ENCODE data around the gene MIS12. TPM values are rescaled to one million over a fixed set of nuclear protein-coding genes. Genes with fewer than 3 reads are reported as not detected.

Gene MIS12
- total RNA-seq, 1 experiment from 2014 or later: 14.7 TPM

DNA sequence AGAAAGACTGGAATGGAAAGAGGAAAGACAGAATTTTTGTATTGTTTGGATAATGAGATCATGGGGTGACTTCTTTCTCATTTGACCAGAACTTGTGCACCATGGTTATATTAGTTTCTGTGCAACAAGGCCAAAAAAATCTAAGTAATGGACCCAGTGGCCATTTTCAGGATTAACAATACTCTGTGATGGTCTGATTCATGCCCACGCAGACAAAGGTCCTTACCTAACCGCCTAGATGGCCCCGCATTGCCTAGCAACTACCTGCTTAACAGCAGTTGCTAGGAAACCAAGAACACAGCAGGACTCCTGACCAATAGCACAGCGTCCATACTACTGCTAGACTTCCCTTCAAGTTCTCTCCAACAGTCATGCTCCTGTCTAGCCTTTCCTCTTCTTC is 22.4 kb downstream of the MIS12 start:
- Histone ChIP-seq H3K4me2 (ENCODE audit: low read length) (no peak overlapping the region), H3K9me3 (ENCODE audit: control insufficient read depth in 1 of 2, insufficient read depth in 1 of 2, low read depth in 1 of 2, low read length in 2 of 2) (no peaks in the 10 kb centered on the region), H3K27me3 (ENCODE audit: insufficient read depth, low read length) (no peaks in the 10 kb centered on the region), H3K36me3 (ENCODE audit: control insufficient read depth in 1 of 2, insufficient read depth in 2 of 2, low read length in 2 of 2) (no peaks in the 10 kb centered on the region), H3K79me2 (ENCODE audit: insufficient read depth, low read length) (no peaks in the 10 kb centered on the region), H3K4me3 (replicated peaks in 1 of 2; ENCODE audit: low read depth in 1 of 2, low read length in 2 of 2) (no peak overlapping the region), H4K20me1 (ENCODE audit: insufficient read depth) (no peaks in the 10 kb centered on the region), H3K4me1 (ENCODE audit: control insufficient read depth in 1 of 2, insufficient read depth in 2 of 2, low read length in 2 of 2) (no peaks in the 10 kb centered on the region), H3K9ac (ENCODE audit: low read length) (no peak overlapping the region), H3K9me2 (ENCODE audit: insufficient read depth) (no peaks in the 10 kb centered on the region), H3K27ac (ENCODE audit: low read depth, low read length) (no peak overlapping the region), H2AFZ (ENCODE audit: low read depth, low read length, poor library complexity, severe bottlenecking) (no peak overlapping the region)
- DNase-seq (ENCODE audit: low read depth, low spot score) (no peak), ATAC-seq (no peak)
- RAD21 ChIA-PET (ENCODE audit: low non-redundant PET in 1 of 2, low total read pairs in 2 of 2, uncharacterized antibody in 2 of 2, unreplicated experiment in 2 of 2): no interaction called here
- no TSS peak for BruUV-seq (replicated peaks)
- CTCF ChIA-PET: no interaction called here
- TF ChIP-seq ZFX (IDR thresholded peaks at IDR 0.05): no peak
- no peak for TF ChIP-seq EZH2 (IDR thresholded peaks at IDR 0.05)
- no peak for TF ChIP-seq SRF (IDR thresholded peaks at IDR 0.05; ENCODE audit: low read depth)
- TF ChIP-seq, protein P1, sequence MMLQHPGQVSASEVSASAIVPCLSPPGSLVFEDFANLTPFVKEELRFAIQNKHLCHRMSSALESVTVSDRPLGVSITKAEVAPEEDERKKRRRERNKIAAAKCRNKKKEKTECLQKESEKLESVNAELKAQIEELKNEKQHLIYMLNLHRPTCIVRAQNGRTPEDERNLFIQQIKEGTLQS (IDR thresholded peaks at IDR 0.05): no peak
- TF ChIP-seq, protein P2, sequence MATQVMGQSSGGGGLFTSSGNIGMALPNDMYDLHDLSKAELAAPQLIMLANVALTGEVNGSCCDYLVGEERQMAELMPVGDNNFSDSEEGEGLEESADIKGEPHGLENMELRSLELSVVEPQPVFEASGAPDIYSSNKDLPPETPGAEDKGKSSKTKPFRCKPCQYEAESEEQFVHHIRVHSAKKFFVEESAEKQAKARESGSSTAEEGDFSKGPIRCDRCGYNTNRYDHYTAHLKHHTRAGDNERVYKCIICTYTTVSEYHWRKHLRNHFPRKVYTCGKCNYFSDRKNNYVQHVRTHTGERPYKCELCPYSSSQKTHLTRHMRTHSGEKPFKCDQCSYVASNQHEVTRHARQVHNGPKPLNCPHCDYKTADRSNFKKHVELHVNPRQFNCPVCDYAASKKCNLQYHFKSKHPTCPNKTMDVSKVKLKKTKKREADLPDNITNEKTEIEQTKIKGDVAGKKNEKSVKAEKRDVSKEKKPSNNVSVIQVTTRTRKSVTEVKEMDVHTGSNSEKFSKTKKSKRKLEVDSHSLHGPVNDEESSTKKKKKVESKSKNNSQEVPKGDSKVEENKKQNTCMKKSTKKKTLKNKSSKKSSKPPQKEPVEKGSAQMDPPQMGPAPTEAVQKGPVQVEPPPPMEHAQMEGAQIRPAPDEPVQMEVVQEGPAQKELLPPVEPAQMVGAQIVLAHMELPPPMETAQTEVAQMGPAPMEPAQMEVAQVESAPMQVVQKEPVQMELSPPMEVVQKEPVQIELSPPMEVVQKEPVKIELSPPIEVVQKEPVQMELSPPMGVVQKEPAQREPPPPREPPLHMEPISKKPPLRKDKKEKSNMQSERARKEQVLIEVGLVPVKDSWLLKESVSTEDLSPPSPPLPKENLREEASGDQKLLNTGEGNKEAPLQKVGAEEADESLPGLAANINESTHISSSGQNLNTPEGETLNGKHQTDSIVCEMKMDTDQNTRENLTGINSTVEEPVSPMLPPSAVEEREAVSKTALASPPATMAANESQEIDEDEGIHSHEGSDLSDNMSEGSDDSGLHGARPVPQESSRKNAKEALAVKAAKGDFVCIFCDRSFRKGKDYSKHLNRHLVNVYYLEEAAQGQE (IDR thresholded peaks at IDR 0.05; ENCODE audit: low read depth): no peak
- TF ChIP-seq, protein P3, sequence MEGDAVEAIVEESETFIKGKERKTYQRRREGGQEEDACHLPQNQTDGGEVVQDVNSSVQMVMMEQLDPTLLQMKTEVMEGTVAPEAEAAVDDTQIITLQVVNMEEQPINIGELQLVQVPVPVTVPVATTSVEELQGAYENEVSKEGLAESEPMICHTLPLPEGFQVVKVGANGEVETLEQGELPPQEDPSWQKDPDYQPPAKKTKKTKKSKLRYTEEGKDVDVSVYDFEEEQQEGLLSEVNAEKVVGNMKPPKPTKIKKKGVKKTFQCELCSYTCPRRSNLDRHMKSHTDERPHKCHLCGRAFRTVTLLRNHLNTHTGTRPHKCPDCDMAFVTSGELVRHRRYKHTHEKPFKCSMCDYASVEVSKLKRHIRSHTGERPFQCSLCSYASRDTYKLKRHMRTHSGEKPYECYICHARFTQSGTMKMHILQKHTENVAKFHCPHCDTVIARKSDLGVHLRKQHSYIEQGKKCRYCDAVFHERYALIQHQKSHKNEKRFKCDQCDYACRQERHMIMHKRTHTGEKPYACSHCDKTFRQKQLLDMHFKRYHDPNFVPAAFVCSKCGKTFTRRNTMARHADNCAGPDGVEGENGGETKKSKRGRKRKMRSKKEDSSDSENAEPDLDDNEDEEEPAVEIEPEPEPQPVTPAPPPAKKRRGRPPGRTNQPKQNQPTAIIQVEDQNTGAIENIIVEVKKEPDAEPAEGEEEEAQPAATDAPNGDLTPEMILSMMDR (IDR thresholded peaks at IDR 0.05 in 2 of 3, conservative IDR thresholded peaks at IDR 0.05 in 1 of 3; ENCODE audit: borderline replicate concordance in 1 of 3, insufficient read depth in 1 of 3, low read depth in 2 of 3, low read length in 2 of 3): no peak
- TF ChIP-seq MAX (IDR thresholded peaks at IDR 0.05): no peak
- TF ChIP-seq JUND (IDR thresholded peaks at IDR 0.05): no peak
- no peak for TF ChIP-seq CBX3 (IDR thresholded peaks at IDR 0.05; ENCODE audit: low read depth)
- no peak for TF ChIP-seq FOSL1 (IDR thresholded peaks at IDR 0.05; ENCODE audit: low read depth)
- TF ChIP-seq RAD21 (IDR thresholded peaks at IDR 0.05; ENCODE audit: low read depth): no peak
- TF ChIP-seq CEBPB (IDR thresholded peaks at IDR 0.05; ENCODE audit: low read depth): no peak
- no peak for TF ChIP-seq POLR2A (IDR thresholded peaks at IDR 0.05; ENCODE audit: borderline replicate concordance, extremely low read depth, insufficient read depth, insufficient read length)
- TF ChIP-seq EGR1 (IDR thresholded peaks at IDR 0.05; ENCODE audit: low read depth): no peak
- POLR2A ChIA-PET: no interaction called here
- intact Hi-C loops (cut with micrococcal nuclease): no loop called here
